ENCODE measurements around the gene CDK2AP2.

The CDK2AP2 gene

GRCh38 chr11:67470337-67471002 lies 37.5 kb downstream of the CDK2AP2 start:
- TF ChIP-seq CTCF (IDR thresholded peaks at IDR 0.05; ENCODE audit: unreplicated experiment in 3 of 3): no peak
- Mint-ChIP-seq H3K27ac (peak overlapping the region in 1 of 3 experiments; percentile 54), H3K9me3 (no peaks in the 10 kb centered on the region), H3K4me3 (peak overlapping the region; percentile 40 to 95 (median 91)), H3K4me1 (peaks cover 6% of the 10 kb centered on the region), H3K27me3 (ENCODE audit: low read depth) (no peaks in the 10 kb centered on the region), H3K36me3 (ENCODE audit: low read depth) (no peaks in the 10 kb centered on the region)

DNA sequence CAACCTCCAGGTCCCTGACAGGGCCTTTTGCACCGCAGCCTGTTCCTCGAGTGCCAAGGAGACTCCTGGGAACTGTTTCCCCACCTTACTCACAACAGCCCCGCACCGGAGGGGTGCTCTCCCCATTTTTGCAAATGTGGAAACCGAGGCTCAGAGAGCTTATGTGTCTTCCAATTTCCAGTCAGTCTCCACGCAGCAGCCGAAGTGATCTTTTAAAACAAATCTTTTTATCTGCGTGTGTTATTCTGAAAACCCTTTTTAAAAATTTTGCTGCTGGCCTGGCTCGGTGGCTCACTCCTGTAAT lies 38.5 kb downstream of the CDK2AP2 start:
- TF ChIP-seq CTCF (IDR thresholded peaks at IDR 0.05; ENCODE audit: unreplicated experiment in 3 of 3): no peak
- Mint-ChIP-seq H3K27ac (peak overlapping the region; percentile 44 to 93 (median 79)), H3K4me1 (peaks cover 6% of the 10 kb centered on the region), H3K27me3 (ENCODE audit: low read depth) (no peaks in the 10 kb centered on the region), H3K36me3 (ENCODE audit: low read depth) (no peaks in the 10 kb centered on the region), H3K4me3 (peak overlapping the region; percentile 91 to 95 (median 95)), H3K9me3 (no peaks in the 10 kb centered on the region)

DNA sequence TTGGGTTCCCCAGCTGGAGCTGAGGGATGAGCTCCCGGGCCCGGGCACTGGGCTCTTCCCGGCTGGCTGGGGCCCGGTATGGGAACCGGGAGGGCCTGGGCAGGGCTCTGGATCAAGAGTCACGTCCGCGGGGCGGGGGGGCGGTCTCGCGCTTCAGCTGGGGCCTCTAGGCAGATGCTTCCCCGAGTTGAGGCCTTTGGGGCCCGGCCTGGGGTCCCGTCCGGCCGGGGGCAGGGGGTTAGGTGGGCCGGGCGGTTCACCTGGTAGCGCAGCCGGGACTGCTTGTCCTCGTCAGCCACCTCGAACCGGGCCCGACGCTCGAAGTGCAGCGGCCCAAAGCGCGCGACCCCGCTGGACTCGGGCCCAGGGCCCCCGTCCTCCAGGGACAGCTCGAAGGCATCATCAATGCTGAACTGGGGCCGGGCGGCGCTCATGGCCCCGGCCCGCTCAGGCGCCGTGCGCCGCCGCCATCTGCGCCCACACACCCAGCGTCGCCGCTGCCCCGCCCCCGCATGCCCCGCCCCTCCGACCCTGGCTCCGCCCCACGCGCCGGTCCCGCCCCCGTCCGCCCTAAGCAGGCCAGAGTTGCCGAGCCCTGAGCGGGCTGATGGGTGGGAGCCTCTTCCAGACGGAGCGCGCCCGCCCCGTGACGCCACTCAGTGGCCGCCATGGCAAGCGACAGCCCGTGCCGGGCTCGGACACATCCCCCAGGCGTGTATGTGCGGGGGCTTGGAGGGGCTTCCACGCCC lies 39.0 kb downstream of the CDK2AP2 start, which contains the start of gene TMEM134:
TSS of gene TMEM134 (minus strand) at position 493 of the 749 bp plus-strand sequence. CDS start at position 434, 59 bp downstream.
- peak; percentile 21 to 52 (median 29) for TF ChIP-seq CTCF (IDR thresholded peaks at IDR 0.05; ENCODE audit: unreplicated experiment in 3 of 3)
- H3K9me3 Mint-ChIP-seq: no peaks in the 10 kb centered on the region
- no peaks in the 10 kb centered on the region for H3K27me3 Mint-ChIP-seq (ENCODE audit: low read depth)
- peak within 1 kb of the TSS; percentile 89 to 93 (median 92) for H3K27ac Mint-ChIP-seq
- no peaks in the 10 kb centered on the region for H3K36me3 Mint-ChIP-seq (ENCODE audit: low read depth)
- peaks cover 6% of the 10 kb centered on the region for H3K4me1 Mint-ChIP-seq
- H3K4me3 Mint-ChIP-seq: peak within 1 kb of the TSS; percentile 91 to 95 (median 95)

DNA sequence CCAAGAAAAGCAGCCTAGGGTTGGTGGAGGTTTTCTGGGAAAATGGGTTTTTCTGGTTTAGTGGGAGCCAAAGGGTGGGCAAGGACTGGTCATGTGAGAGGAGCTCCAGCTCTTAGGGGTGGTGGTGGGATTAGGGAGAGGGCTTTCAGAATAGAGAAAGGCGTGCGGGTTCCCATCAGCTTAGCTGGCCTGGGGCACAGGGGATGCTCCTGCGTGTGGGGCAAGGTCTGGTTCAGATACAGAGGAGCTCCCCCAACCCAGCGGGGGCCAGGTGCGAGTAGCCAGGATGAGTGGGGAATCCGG lies 39.6 kb downstream of the CDK2AP2 start:
- peaks cover 6% of the 10 kb centered on the region for H3K4me1 Mint-ChIP-seq
- no peaks in the 10 kb centered on the region for H3K9me3 Mint-ChIP-seq
- peak overlapping the region; percentile 91 to 95 (median 95) for H3K4me3 Mint-ChIP-seq
- H3K27ac Mint-ChIP-seq: peak overlapping the region; percentile 89 to 93 (median 92)
- no peaks in the 10 kb centered on the region for H3K36me3 Mint-ChIP-seq (ENCODE audit: low read depth)
- no peak for TF ChIP-seq CTCF (IDR thresholded peaks at IDR 0.05; ENCODE audit: unreplicated experiment in 3 of 3)
- H3K27me3 Mint-ChIP-seq (ENCODE audit: low read depth): no peaks in the 10 kb centered on the region

- peak overlapping the region; percentile 89 to 93 (median 92) for H3K27ac Mint-ChIP-seq
- no peaks in the 10 kb centered on the region for H3K9me3 Mint-ChIP-seq
- H3K27me3 Mint-ChIP-seq (ENCODE audit: low read depth): no peaks in the 10 kb centered on the region
- no peak for TF ChIP-seq CTCF (IDR thresholded peaks at IDR 0.05; ENCODE audit: unreplicated experiment in 3 of 3)
- H3K36me3 Mint-ChIP-seq (ENCODE audit: low read depth): no peaks in the 10 kb centered on the region
- H3K4me3 Mint-ChIP-seq: peak overlapping the region; percentile 91 to 95 (median 95)
- H3K4me1 Mint-ChIP-seq: peaks cover 6% of the 10 kb centered on the region
Observed at GRCh38 chr11:67468056-67468455, 39.9 kb downstream of the CDK2AP2 start.
